H1 (cell line): Measurements from ENCODE around the gene SPDYE4.

Experiments
- CHD1 ChIP-seq: IDR thresholded peaks from 2 replicates; pipeline ENCODE4 v1.6.1; 2012; ENCODE audit warnings: low read depth, low read length, improper control_type of control experiment
- CHD2 ChIP-seq: IDR thresholded peaks from 2 replicates; pipeline ENCODE4 v1.6.1; 2012; ENCODE audit warnings: low read length, improper control_type of control experiment
- RAD21 ChIP-seq, 2 experiments: IDR thresholded peaks in 1 of 2; conservative IDR thresholded peaks in 1 of 2; 2 replicates each; pipeline ENCODE4 v1.6.1; 2011; ENCODE audit warnings: low read depth in 2 of 2, low read length in 2 of 2, improper control_type of control experiment in 1 of 2, inconsistent platforms in 1 of 2, mild to moderate bottlenecking in 1 of 2, moderate library complexity in 1 of 2
- YY1 ChIP-seq: IDR thresholded peaks from 2 replicates; pipeline ENCODE4 v1.6.1; 2011; ENCODE audit warnings: low read depth, mild to moderate bottlenecking, low read length
- TF ChIP-seq, protein P1 (sequence below): IDR thresholded peaks from 2 replicates; pipeline ENCODE4 v1.6.1; 2011; ENCODE audit warnings: low read depth, mild to moderate bottlenecking, low read length; ENCODE audit not compliant: insufficient read depth
- TF ChIP-seq, protein P2 (sequence below), 3 experiments: IDR thresholded peaks; 1 replicate in 2 of 3; 2 replicates in 1 of 3; pipeline versions ENCODE4 v1.5.1 to v1.6.1; 2011; ENCODE audit warnings: low read length in 3 of 3, mild to moderate bottlenecking in 3 of 3, inconsistent platforms in 2 of 3, low read depth in 1 of 3, moderate library complexity in 1 of 3; ENCODE audit not compliant: insufficient read depth in 1 of 3; ENCODE audit errors: control extremely low read depth in 1 of 3

DNA sequence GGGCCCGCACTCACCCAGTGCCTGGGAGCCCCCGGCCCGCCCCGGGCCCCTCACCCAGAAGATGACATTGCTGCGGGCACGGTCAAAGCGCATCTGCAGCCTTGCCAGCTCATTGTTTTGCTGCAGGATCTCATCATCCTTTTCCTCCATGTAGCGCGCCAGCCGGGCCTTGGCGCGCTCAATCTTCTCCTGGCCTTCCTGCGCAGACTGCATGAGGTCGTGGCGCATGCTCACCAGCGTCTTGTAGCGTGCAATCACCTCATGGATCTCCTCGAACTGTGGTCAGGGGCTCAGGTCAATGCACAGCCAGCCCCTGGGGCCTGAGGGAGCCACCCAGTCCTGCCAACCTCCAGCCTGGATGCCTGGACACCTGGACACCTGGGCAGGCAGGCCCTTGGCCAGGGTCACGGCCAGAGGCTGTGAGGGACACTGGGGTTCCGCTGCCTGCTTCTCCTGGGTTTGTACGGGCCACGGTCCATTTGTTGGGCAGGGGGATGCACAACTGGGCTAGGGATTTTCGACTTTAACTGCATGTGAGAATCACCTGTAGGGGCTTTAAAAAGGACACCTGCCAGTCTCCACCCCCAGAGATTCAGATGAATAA is 22.9 kb downstream of the SPDYE4 start:
- TF ChIP-seq, protein P1, sequence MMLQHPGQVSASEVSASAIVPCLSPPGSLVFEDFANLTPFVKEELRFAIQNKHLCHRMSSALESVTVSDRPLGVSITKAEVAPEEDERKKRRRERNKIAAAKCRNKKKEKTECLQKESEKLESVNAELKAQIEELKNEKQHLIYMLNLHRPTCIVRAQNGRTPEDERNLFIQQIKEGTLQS: no peak
- TF ChIP-seq RAD21 (IDR thresholded peaks at IDR 0.05 in 1 of 2, conservative IDR thresholded peaks at IDR 0.05 in 1 of 2; ENCODE audit: low read depth in 2 of 2, low read length in 2 of 2) (no peak), YY1 (no peak), CHD2 (no peak), CHD1 (no peak)
- TF ChIP-seq, protein P2, sequence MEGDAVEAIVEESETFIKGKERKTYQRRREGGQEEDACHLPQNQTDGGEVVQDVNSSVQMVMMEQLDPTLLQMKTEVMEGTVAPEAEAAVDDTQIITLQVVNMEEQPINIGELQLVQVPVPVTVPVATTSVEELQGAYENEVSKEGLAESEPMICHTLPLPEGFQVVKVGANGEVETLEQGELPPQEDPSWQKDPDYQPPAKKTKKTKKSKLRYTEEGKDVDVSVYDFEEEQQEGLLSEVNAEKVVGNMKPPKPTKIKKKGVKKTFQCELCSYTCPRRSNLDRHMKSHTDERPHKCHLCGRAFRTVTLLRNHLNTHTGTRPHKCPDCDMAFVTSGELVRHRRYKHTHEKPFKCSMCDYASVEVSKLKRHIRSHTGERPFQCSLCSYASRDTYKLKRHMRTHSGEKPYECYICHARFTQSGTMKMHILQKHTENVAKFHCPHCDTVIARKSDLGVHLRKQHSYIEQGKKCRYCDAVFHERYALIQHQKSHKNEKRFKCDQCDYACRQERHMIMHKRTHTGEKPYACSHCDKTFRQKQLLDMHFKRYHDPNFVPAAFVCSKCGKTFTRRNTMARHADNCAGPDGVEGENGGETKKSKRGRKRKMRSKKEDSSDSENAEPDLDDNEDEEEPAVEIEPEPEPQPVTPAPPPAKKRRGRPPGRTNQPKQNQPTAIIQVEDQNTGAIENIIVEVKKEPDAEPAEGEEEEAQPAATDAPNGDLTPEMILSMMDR (IDR thresholded peaks at IDR 0.05; ENCODE audit: control extremely low read depth in 1 of 3, insufficient read depth in 1 of 3, low read depth in 1 of 3, low read length in 3 of 3): no peak
